H1 (cell line): Measurements from ENCODE around the gene IL18BP. TPM values are rescaled to one million over a fixed set of nuclear protein-coding genes. Genes with fewer than 3 reads are reported as not detected.

ENCODE experiments used
- CTCF ChIA-PET: fragments of 300-600 bp; sonication (Branson Sonifier 250); formaldehyde crosslinking; loops from one replicate; lab custom pipeline; 2021; ENCODE audit not compliant: partially characterized antibody; lab: Charles Lee
- POLR2A ChIA-PET: fragments of 300-600 bp; sonication (Branson Sonifier 250); formaldehyde crosslinking; loops from one replicate; lab custom pipeline; 2021; ENCODE audit warnings: inconsistent platforms; ENCODE audit not compliant: partially characterized antibody; lab: Charles Lee
- DNase-seq, 2 experiments: peaks; one replicate each; pipeline versions ENCODE4 v3.0.0 to v3.0.0-alpha.2; 2010 to 2022; ENCODE audit warnings: low spot score in 2 of 2, low read depth in 1 of 2, mixed read lengths in 1 of 2
- FAIRE-seq: peaks from 2 replicates; lab custom pipeline; 2011; peaks lifted over from hg19 to GRCh38; lab: Jason Lieb, UNC
- H2AFZ ChIP-seq: 2 replicates; pipeline ENCODE4 v1.8.1; 2012; ENCODE audit warnings: low read length, inconsistent platforms
- H2AK5ac ChIP-seq: 2 replicates; pipeline ENCODE4 v1.6.1; 2013; ENCODE audit warnings: low read depth, low read length
- H2BK120ac ChIP-seq: replicated peaks from 2 replicates; pipeline ENCODE3; 2013; ENCODE audit warnings: low read depth, low read length, inconsistent platforms
- H2BK12ac ChIP-seq: 2 replicates; pipeline ENCODE4 v1.6.1; 2013; ENCODE audit warnings: low read depth, low read length
- H2BK15ac ChIP-seq: 2 replicates; pipeline ENCODE4 v1.6.1; 2013; ENCODE audit warnings: low read length
- H2BK20ac ChIP-seq: 2 replicates; pipeline ENCODE4 v1.6.1; 2013; ENCODE audit warnings: low read length
- H2BK5ac ChIP-seq: 2 replicates; pipeline ENCODE4 v1.6.1; 2013; ENCODE audit warnings: low read depth, low read length
- H3K14ac ChIP-seq: 2 replicates; pipeline ENCODE4 v1.6.1; 2013; ENCODE audit warnings: inconsistent platforms; ENCODE audit not compliant: insufficient read length
- H3K18ac ChIP-seq: 2 replicates; pipeline ENCODE4 v1.6.1; 2013; ENCODE audit warnings: low read length; ENCODE audit errors: extremely low read depth
- H3K23ac ChIP-seq: 2 replicates; pipeline ENCODE4 v1.6.1; 2013; ENCODE audit warnings: inconsistent platforms; ENCODE audit not compliant: insufficient read length
- H3K23me2 ChIP-seq: 2 replicates; pipeline ENCODE4 v1.6.1; 2013; ENCODE audit warnings: low read depth, low read length
- H3K27ac ChIP-seq: 2 replicates; pipeline ENCODE4 v1.6.1; 2011; ENCODE audit warnings: low read depth, low read length, inconsistent platforms
- H3K27me3 ChIP-seq, 4 experiments: replicated peaks in 1 of 4; 1 replicate in 1 of 4; 2 replicates in 3 of 4; pipeline versions ENCODE4 v1.6.1 to v1.8.1; 2011 to 2013; ENCODE audit warnings: low read length in 3 of 4, mild to moderate bottlenecking in 3 of 4, inconsistent platforms in 2 of 4, mixed read lengths in 2 of 4, moderate library complexity in 1 of 4; ENCODE audit not compliant: control insufficient read depth in 3 of 4, insufficient read depth in 3 of 4; ENCODE audit errors: extremely low read depth in 1 of 4
- H3K36me3 ChIP-seq, 4 experiments: 2 replicates each; pipeline versions ENCODE4 v1.6.1 to v1.8.1; 2011 to 2013; ENCODE audit warnings: mild to moderate bottlenecking in 4 of 4, low read length in 3 of 4, moderate library complexity in 2 of 4, control low read depth in 1 of 4, inconsistent platforms in 1 of 4; ENCODE audit not compliant: insufficient read depth in 4 of 4, control insufficient read depth in 2 of 4
- H3K4ac ChIP-seq: replicated peaks from 2 replicates; pipeline ENCODE3; 2013; ENCODE audit warnings: low read length, low read depth, mixed read lengths, inconsistent platforms; ENCODE audit not compliant: insufficient read length
- H3K4me1 ChIP-seq, 4 experiments: replicated peaks in 1 of 4; 1 replicate in 1 of 4; 2 replicates in 3 of 4; pipeline versions ENCODE4 v1.6.1 to v1.8.1; 2011 to 2013; ENCODE audit warnings: low read length in 3 of 4, inconsistent platforms in 2 of 4, mixed read lengths in 1 of 4; ENCODE audit not compliant: insufficient read depth in 4 of 4, control insufficient read depth in 3 of 4
- H3K4me2 ChIP-seq, 2 experiments: 2 replicates each; pipeline versions ENCODE4 v1.6.1 to v1.8.1; 2011 to 2013; ENCODE audit warnings: low read depth in 2 of 2, low read length in 2 of 2, control low read depth in 1 of 2, inconsistent platforms in 1 of 2, mild to moderate bottlenecking in 1 of 2; ENCODE audit not compliant: insufficient read depth in 1 of 2
- H3K4me3 ChIP-seq, 4 experiments: fragments of 200-600, 300-600 bp in 1 of 4; sonication (generic), shearing (Covaris generic), sonication (Bioruptor Twin) in 1 of 4; 2 replicates each; pipeline versions ENCODE4 v1.5.1 to v1.8.1; 2011 to 2016; ENCODE audit warnings: low read length in 4 of 4, low read depth in 3 of 4, control low read depth in 2 of 4, inconsistent platforms in 2 of 4, mild to moderate bottlenecking in 2 of 4, mixed read lengths in 1 of 4, moderate library complexity in 1 of 4; ENCODE audit not compliant: insufficient read depth in 2 of 4; ENCODE audit errors: extremely low read depth in 1 of 4
- H3K56ac ChIP-seq: replicated peaks from 2 replicates; pipeline ENCODE3; 2013; ENCODE audit warnings: low read depth, mild to moderate bottlenecking, mixed read lengths, low read length, inconsistent platforms; ENCODE audit not compliant: insufficient read length
- H3K79me1 ChIP-seq: 2 replicates; pipeline ENCODE4 v1.6.1; 2013; ENCODE audit warnings: low read depth, low read length, control low read depth
- H3K79me2 ChIP-seq, 2 experiments: 2 replicates each; pipeline versions ENCODE4 v1.6.1 to v1.8.1; 2012 to 2013; ENCODE audit warnings: low read length in 2 of 2, mild to moderate bottlenecking in 2 of 2, inconsistent platforms in 1 of 2; ENCODE audit not compliant: insufficient read depth in 2 of 2, control insufficient read depth in 1 of 2
- H3K9ac ChIP-seq, 4 experiments: replicated peaks in 1 of 4; 1 replicate in 1 of 4; 2 replicates in 3 of 4; pipeline versions ENCODE4 v1.6.1 to v1.8.1; 2011 to 2013; ENCODE audit warnings: low read depth in 3 of 4, low read length in 3 of 4, control low read depth in 2 of 4, mild to moderate bottlenecking in 2 of 4, moderate library complexity in 2 of 4, inconsistent platforms in 1 of 4; ENCODE audit errors: extremely low read depth in 1 of 4
- H3K9me3 ChIP-seq, 2 experiments: 2 replicates each; pipeline versions ENCODE4 v1.6.1 to v1.8.1; 2012 to 2013; ENCODE audit warnings: mild to moderate bottlenecking in 2 of 2, moderate library complexity in 2 of 2, control low read depth in 1 of 2, inconsistent platforms in 1 of 2, low read depth in 1 of 2, low read length in 1 of 2, mixed read lengths in 1 of 2; ENCODE audit not compliant: insufficient read depth in 2 of 2
- H4K20me1 ChIP-seq, 2 experiments: replicated peaks in 1 of 2; 2 replicates each; pipeline versions ENCODE3 to v1.8.1; 2011 to 2013; ENCODE audit warnings: inconsistent platforms in 2 of 2, low read length in 2 of 2, mild to moderate bottlenecking in 1 of 2; ENCODE audit not compliant: insufficient read depth in 2 of 2, control insufficient read depth in 1 of 2
- H4K5ac ChIP-seq: 2 replicates; pipeline ENCODE4 v1.6.1; 2013; ENCODE audit warnings: low read length, low read depth, mixed read lengths, inconsistent platforms; ENCODE audit not compliant: insufficient read length
- H4K8ac ChIP-seq: 2 replicates; pipeline ENCODE4 v1.8.0; 2013; ENCODE audit warnings: mild to moderate bottlenecking, moderate library complexity, low read length, inconsistent platforms; ENCODE audit not compliant: insufficient read depth; ENCODE audit errors: extremely low read depth
- H4K91ac ChIP-seq: replicated peaks from 2 replicates; pipeline ENCODE3; 2013; ENCODE audit warnings: low read length, mixed read lengths, inconsistent platforms; ENCODE audit not compliant: insufficient read length
- BCL11A ChIP-seq, 2 experiments: IDR thresholded peaks; one replicate each; pipeline ENCODE4 v1.6.1; 2011; ENCODE audit warnings: low read depth in 2 of 2, low read length in 2 of 2, mild to moderate bottlenecking in 2 of 2
- CEBPB ChIP-seq: IDR thresholded peaks from 2 replicates; pipeline ENCODE4 v1.6.1; 2012; ENCODE audit warnings: low read depth, low read length
- CHD1 ChIP-seq: IDR thresholded peaks from 2 replicates; pipeline ENCODE4 v1.6.1; 2012; ENCODE audit warnings: low read depth, low read length, improper control_type of control experiment
- CREB1 ChIP-seq: IDR thresholded peaks from 2 replicates; pipeline ENCODE4 v1.6.1; 2012; ENCODE audit warnings: inconsistent platforms
- GTF2F1 ChIP-seq: IDR thresholded peaks from 2 replicates; pipeline ENCODE4 v1.6.1; 2012; ENCODE audit warnings: low read depth, low read length, improper control_type of control experiment, borderline replicate concordance
- HDAC6 ChIP-seq: IDR thresholded peaks from one replicate; pipeline ENCODE4 v1.7.1; 2012; ENCODE audit warnings: low read depth, mild to moderate bottlenecking, inconsistent platforms, low read length, moderate library complexity
- KDM4A ChIP-seq: IDR thresholded peaks from one replicate; pipeline ENCODE4 v1.7.1; 2012; ENCODE audit warnings: low read depth, mild to moderate bottlenecking, moderate library complexity, low read length, inconsistent platforms; ENCODE audit not compliant: severe bottlenecking
- NANOG ChIP-seq: IDR thresholded peaks from 2 replicates; pipeline ENCODE4 v1.6.1; 2011; ENCODE audit warnings: low read length, low read depth, mild to moderate bottlenecking, inconsistent platforms; ENCODE audit not compliant: insufficient read depth, poor library complexity, severe bottlenecking
- TBP ChIP-seq: IDR thresholded peaks from 2 replicates; pipeline ENCODE4 v1.6.1; 2011; ENCODE audit warnings: low read depth, low read length, improper control_type of control experiment
- WGBS, 2 experiments: shearing (Covaris generic) in 1 of 2; methylation state at CpG; one replicate each; pipeline versions ENCODE4 v1.1.6 to v1.1.7; 2013 to 2015; ENCODE audit warnings: low lambda C conversion rate in 2 of 2, mixed read lengths in 2 of 2, inconsistent platforms in 1 of 2, low coverage in 1 of 2, missing lambda C conversion rate in 1 of 2; ENCODE audit not compliant: insufficient replicate concordance in 2 of 2, insufficient coverage in 1 of 2, insufficient read length in 1 of 2; ENCODE audit errors: extremely low coverage in 1 of 2, missing lambda C conversion rate in 1 of 2; 5-methylcytosine and 5-hydroxymethylcytosine counted together
- polyA plus RNA-seq, 7 experiments: library from polyadenylated mRNA; depleted of rRNA in 3 of 7; stranded (reverse) in 5 of 7; unstranded in 2 of 7; fragments of >200 nt in 5 of 7; fragments of 200-250 nt in 2 of 7; gene quantifications; 1 replicate in 5 of 7; 2 replicates in 1 of 7; 4 replicates in 1 of 7; pipeline versions ENCODE4 v1.2.1 to v1.2.3, GENCODE V29; 2011 to 2013; ENCODE audit warnings: missing spikeins in 2 of 7, mixed read lengths in 2 of 7
- total RNA-seq: library from RNA; stranded (reverse); fragmentation: NEBNext Ultra II Directional; extraction: Animal tissue kit (Norgen Biotek cat#: 25700); gene quantifications from 2 replicates; pipeline ENCODE4 v1.2.1, GENCODE V29; 2021
- TF ChIP-seq, protein P1 (sequence below): IDR thresholded peaks from 2 replicates; pipeline ENCODE4 v1.6.1; 2011; ENCODE audit warnings: low read length, improper control_type of control experiment

The IL18BP gene
- total and polyA plus RNA-seq, 2 of the 8 experiments (the other 6 are each of a cell fraction or from before 2014, with no cell fraction given): 9.8 to 17.0 TPM

DNA sequence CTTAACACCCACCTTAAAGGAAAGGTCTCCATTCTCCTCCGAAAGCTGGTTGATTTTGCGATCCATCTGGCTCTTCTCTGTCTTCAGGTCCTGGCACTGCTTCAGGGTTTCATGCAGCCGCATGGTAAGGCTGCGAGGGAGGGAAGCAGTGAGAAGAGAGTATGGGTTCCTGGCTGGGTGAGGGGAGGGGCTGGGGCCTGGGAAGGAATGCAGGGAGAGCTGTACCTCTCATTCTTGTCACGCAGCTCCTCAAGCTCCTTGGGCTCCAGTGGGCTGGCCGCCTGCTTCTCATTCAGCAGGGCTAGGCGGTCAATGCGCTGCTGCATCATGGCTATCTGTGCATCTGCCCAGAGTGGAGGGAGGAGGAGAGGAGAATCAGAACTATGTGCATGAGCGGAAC is 19.5 kb downstream of the IL18BP start:
- H3K79me2 ChIP-seq: no peaks in the 10 kb centered on the region
- no peak overlapping the region for H4K91ac ChIP-seq
- H3K56ac ChIP-seq: no peak overlapping the region
- H3K4me2 ChIP-seq: no peak overlapping the region
- H3K4me3 ChIP-seq: no peak overlapping the region
- H4K8ac ChIP-seq: no peak overlapping the region
- peaks cover 64 to 91% (median 85%) of the 10 kb centered on the region in 4 experiments for H3K36me3 ChIP-seq
- 94% methylated on average over 8 of the region's 9 CpGs; no CpG with 5 or more reads in 1 of the 2 experiments for WGBS, 2 experiments
- no peak overlapping the region for H3K4ac ChIP-seq
- H3K14ac ChIP-seq: no peak overlapping the region
- no peak overlapping the region for H4K5ac ChIP-seq
- peaks cover 9 to 22% of the 10 kb centered on the region in 2 experiments for H4K20me1 ChIP-seq
- DNase-seq (no peak), FAIRE-seq (no peak)
- no peak overlapping the region for H2BK5ac ChIP-seq
- no peak overlapping the region for H3K23ac ChIP-seq
- H2BK12ac ChIP-seq: no peak overlapping the region
- ChIA-PET CTCF (interaction anchor here (1.0 to 25.0 kb wide), 7 partner anchors 10 to 107 kb away, joined by 3 to 423 read pairs (median 5); partner anchors contain the start of gene LAMTOR1), POLR2A (interaction anchor here (1.1 kb wide), 1 partner anchor 13 kb away, joined by 3 read pairs; no protein-coding TSS in a partner anchor)
- no peaks in the 10 kb centered on the region for H3K23me2 ChIP-seq
- no peak overlapping the region for H3K9ac ChIP-seq
- H2BK120ac ChIP-seq: no peak overlapping the region
- no peak overlapping the region for H2BK15ac ChIP-seq
- no peaks in the 10 kb centered on the region for H3K4me1 ChIP-seq
- no peaks in the 10 kb centered on the region for H3K9me3 ChIP-seq
- no peaks in the 10 kb centered on the region for H3K27me3 ChIP-seq
- H2AFZ ChIP-seq: no peak overlapping the region
- no peak overlapping the region for H3K18ac ChIP-seq
- H3K27ac ChIP-seq: no peak overlapping the region
- H2AK5ac ChIP-seq: no peak overlapping the region
- H2BK20ac ChIP-seq: no peak overlapping the region
- no peaks in the 10 kb centered on the region for H3K79me1 ChIP-seq
- TF ChIP-seq TBP (no peak), CREB1 (no peak), KDM4A (no peak), BCL11A (IDR thresholded peaks at IDR 0.05; ENCODE audit: low read depth in 2 of 2, low read length in 2 of 2) (no peak), CHD1 (no peak), HDAC6 (no peak), CEBPB (no peak), NANOG (no peak), GTF2F1 (no peak)
- TF ChIP-seq, protein P1, sequence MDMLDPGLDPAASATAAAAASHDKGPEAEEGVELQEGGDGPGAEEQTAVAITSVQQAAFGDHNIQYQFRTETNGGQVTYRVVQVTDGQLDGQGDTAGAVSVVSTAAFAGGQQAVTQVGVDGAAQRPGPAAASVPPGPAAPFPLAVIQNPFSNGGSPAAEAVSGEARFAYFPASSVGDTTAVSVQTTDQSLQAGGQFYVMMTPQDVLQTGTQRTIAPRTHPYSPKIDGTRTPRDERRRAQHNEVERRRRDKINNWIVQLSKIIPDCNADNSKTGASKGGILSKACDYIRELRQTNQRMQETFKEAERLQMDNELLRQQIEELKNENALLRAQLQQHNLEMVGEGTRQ: no peak
